ENCODE measurements around the gene SYNC. TPM values are rescaled to one million over a fixed set of nuclear protein-coding genes. Genes with fewer than 3 reads are reported as not detected.
A peak's percentile ranks its signal among the peaks of the same experiment; 100 is the strongest.

SYNC gene
- total RNA-seq, 1 donor from 2014 or later: 13.0 TPM

DNA sequence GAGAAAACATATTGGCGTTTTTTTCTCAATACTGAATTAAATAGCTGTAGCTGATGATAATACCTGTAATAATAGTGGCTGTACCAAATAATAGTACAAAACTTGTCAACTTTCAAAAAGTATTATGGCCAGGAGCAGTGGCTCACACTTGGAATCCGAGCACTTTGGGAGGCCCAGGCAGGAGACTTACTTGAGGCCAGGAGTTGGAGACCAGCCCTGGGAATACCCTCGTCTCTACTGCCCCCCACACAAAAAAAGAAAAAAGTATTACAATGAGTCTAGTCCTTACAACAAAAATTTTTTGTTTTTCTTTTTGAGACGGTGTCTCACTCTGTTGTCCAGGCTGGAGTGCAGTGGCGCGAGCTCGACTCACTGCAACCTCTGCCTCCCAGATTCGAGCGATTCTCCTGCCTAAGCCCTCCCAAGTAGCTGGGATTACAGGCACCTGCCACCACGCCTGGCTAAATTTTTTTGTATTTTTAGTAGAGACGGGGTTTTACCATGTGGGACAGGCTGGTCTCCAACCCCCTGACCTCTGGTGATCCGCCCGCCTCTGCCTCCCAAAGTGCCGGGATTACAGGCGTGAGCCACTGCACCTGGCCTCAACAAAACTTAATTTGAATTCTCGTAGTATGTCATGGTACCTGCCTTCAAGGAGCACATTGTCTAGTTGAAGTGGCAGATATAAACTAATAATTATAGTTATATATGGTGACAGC is 50.2 kb downstream of the SYNC start:
- Histone ChIP-seq H3K27me3 (no peaks in the 10 kb centered on the region), H3K4me3 (peak overlapping the region; percentile 84 to 89), H3K27ac (peak overlapping the region; percentile 100), H3K4me1 (peaks cover 62% of the 10 kb centered on the region), H3K9me3 (no peaks in the 10 kb centered on the region), H3K36me3 (peaks cover 0 to 31% of the 10 kb centered on the region in 2 donors)
- TF ChIP-seq POLR2AphosphoS5 (IDR thresholded peaks at IDR 0.05; ENCODE audit: insufficient read depth in 1 of 2, low read depth in 1 of 2) (no peak), POLR2A (IDR thresholded peaks at IDR 0.05) (no peak)
- TF ChIP-seq, protein P1, sequence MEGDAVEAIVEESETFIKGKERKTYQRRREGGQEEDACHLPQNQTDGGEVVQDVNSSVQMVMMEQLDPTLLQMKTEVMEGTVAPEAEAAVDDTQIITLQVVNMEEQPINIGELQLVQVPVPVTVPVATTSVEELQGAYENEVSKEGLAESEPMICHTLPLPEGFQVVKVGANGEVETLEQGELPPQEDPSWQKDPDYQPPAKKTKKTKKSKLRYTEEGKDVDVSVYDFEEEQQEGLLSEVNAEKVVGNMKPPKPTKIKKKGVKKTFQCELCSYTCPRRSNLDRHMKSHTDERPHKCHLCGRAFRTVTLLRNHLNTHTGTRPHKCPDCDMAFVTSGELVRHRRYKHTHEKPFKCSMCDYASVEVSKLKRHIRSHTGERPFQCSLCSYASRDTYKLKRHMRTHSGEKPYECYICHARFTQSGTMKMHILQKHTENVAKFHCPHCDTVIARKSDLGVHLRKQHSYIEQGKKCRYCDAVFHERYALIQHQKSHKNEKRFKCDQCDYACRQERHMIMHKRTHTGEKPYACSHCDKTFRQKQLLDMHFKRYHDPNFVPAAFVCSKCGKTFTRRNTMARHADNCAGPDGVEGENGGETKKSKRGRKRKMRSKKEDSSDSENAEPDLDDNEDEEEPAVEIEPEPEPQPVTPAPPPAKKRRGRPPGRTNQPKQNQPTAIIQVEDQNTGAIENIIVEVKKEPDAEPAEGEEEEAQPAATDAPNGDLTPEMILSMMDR (IDR thresholded peaks at IDR 0.05): no peak
- intact Hi-C loops (cut with DNase I): no loop called here
- DNase-seq (ENCODE audit: extremely low spot score in 2 of 2): no peak

DNA sequence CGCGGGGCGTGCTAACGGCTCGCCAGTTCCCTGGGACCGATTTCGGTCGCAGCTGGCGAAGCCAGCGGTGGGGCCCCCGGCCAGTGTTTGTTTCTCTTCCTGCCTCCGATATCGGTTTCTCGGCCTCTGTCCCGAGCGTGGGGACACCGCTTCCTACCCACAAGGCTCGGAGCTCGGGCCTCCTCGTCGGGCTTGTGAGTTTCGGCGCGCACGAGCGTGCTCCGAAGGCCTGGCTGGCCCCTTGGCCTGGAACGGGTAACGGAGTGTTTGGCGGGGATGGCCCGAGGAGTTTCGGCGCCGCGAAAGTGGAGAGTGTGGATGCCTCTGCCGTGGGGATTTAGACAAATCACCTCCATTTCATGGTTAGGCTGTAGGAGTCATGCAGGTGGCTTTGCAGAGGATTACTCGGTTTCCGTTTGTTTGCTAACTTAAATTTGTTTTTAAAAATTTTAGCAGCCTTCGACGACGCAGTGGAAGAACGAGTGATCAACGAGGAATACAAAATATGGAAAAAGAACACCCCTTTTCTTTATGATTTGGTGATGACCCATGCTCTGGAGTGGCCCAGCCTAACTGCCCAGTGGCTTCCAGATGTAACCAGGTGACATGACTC is 51.0 kb downstream of the SYNC start:
- TF ChIP-seq POLR2A (IDR thresholded peaks at IDR 0.05) (no peak), POLR2AphosphoS5 (IDR thresholded peaks at IDR 0.05; ENCODE audit: insufficient read depth in 1 of 2, low read depth in 1 of 2) (no peak)
- TF ChIP-seq, protein P1 (IDR thresholded peaks at IDR 0.05): no peak
- Histone ChIP-seq H3K36me3 (peaks cover 0 to 25% of the 10 kb centered on the region in 2 donors), H3K4me1 (peaks cover 63% of the 10 kb centered on the region), H3K27ac (peak overlapping the region; percentile 100), H3K4me3 (peak overlapping the region; percentile 84 to 89), H3K27me3 (no peaks in the 10 kb centered on the region), H3K9me3 (no peaks in the 10 kb centered on the region)
- DNase-seq (ENCODE audit: extremely low spot score in 2 of 2): peak in 1 of 2 donors; percentile 89
- intact Hi-C loops (cut with DNase I): no loop called here

DNA sequence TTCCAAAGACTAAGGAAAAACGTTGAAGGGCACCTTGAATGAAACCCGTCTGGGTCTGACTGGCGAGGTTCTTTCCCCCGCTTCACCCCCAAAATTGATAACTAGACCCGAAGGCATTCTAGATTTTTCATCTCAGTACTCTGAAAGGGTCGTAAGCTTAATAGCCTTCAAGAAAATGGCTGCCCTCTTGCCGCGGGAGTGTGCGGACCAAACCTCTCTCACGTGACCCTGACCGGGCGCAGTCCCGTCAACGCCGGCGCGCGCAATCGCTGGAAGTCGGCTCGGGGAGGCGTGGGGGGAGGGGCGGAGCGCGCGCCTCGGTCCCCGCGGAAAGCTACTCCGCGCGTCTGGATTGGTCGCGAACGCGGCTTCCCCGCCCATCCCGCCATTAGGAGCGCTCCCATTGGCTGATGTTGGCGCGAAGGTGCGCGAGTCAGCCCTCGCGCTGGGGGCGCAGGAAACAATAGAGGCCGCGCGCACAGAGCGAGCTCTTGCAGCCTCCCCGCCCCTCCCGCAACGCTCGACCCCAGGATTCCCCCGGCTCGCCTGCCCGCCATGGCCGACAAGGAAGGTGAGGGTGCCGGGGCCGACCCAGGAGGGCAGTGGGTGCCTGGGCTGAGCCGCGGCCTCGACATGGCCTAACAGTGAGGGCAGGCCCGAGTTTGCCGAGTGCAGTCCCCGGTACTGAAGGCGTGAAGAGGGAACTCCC is 51.7 kb downstream of the SYNC start, which contains the start of gene RBBP4:
Gene RBBP4, plus strand, starts transcription at position 457 of the 709 bp plus-strand sequence. Its CDS starts 99 bp downstream, at position 556.
- Histone ChIP-seq H3K4me1 (peaks cover 63% of the 10 kb centered on the region), H3K27me3 (no peaks in the 10 kb centered on the region), H3K36me3 (peaks cover 0 to 23% of the 10 kb centered on the region in 2 donors), H3K27ac (peak within 1 kb of the TSS; percentile 100), H3K9me3 (no peaks in the 10 kb centered on the region), H3K4me3 (peak within 1 kb of the TSS; percentile 84 to 89)
- TF ChIP-seq, protein P1 (IDR thresholded peaks at IDR 0.05): no peak
- TF ChIP-seq POLR2A (IDR thresholded peaks at IDR 0.05) (peak in 1 of 2 donors; percentile 87), POLR2AphosphoS5 (IDR thresholded peaks at IDR 0.05; ENCODE audit: insufficient read depth in 1 of 2, low read depth in 1 of 2) (peak; percentile 85 to 98)
- intact Hi-C loops (cut with DNase I): no loop called here
- DNase-seq (ENCODE audit: extremely low spot score in 2 of 2): peak; percentile 96 to 98

DNA sequence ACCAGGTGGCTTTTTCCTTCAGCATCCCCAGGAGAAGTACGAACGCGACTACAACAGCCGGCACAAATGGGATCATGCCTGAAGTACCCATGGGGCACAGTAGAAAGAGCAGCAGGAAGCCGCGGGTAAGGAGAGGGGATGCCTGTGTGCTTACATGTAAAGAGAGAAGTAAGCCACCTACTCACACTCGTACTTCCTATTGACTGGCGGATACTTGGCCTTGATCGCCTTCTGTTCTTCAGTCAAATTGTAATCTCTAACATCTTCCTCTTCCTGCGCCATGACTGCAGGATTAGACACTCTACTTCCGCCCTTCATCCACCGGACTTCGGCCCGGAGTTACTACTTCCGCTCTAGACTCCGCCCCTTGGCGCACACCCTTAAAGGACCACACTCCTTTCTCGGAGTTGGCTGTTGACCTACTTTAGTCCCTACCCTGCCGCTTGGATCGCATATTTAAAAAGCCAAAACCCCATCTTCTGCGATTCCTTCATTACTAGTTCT is 52.3 kb downstream of the SYNC start, which contains the start of gene ZBTB8OS:
Gene ZBTB8OS, minus strand, starts transcription at position 303 of the 504 bp plus-strand sequence. Its CDS starts 21 bp downstream, at position 282.
- DNase-seq (ENCODE audit: extremely low spot score in 2 of 2): peak in 1 of 2 donors; percentile 93
- peak in 1 of 2 donors; percentile 62 for TF ChIP-seq POLR2AphosphoS5 (IDR thresholded peaks at IDR 0.05; ENCODE audit: insufficient read depth in 1 of 2, low read depth in 1 of 2)
- TF ChIP-seq, protein P1 (IDR thresholded peaks at IDR 0.05): no peak
- TF ChIP-seq POLR2A (IDR thresholded peaks at IDR 0.05): no peak
- intact Hi-C loops (cut with DNase I): no loop called here
- Histone ChIP-seq H3K27me3 (no peaks in the 10 kb centered on the region), H3K36me3 (peaks cover 0 to 17% of the 10 kb centered on the region in 2 donors), H3K4me1 (peaks cover 61% of the 10 kb centered on the region), H3K4me3 (peak within 1 kb of the TSS; percentile 84 to 89), H3K9me3 (no peaks in the 10 kb centered on the region), H3K27ac (peak within 1 kb of the TSS; percentile 100)
